GM12878 (cell line): ENCODE results near the gene NFATC3. TPM values are rescaled to one million over a fixed set of nuclear protein-coding genes. Genes with fewer than 3 reads are reported as not detected.

Experiments used
- ATAC-seq: fragments of 200-7000 bp; cut with Tn5 transposase; 3 replicates; pipeline ENCODE4 v1.9.1; 2020; ENCODE audit warnings: mild to moderate bottlenecking, moderate library complexity
- BruUV-seq: library from RNA; stranded (reverse); fragments of 400-500 nt; replicated peaks from 2 replicates; lab custom pipeline; 2021; lab: Mats Ljungman, UMichigan
- CTCF ChIA-PET: fragments of 300-600 bp; sonication (Branson Sonifier 250); formaldehyde crosslinking; extraction: SDS; loops from one replicate; lab custom pipeline; 2021; ENCODE audit warnings: inconsistent platforms; lab: Yijun Ruan, JAX
- POLR2A ChIA-PET: fragments of 350-600 bp; formaldehyde crosslinking; extraction: SDS; loops from one replicate; lab custom pipeline; 2021; ENCODE audit warnings: inconsistent platforms; lab: Charles Lee
- RAD21 ChIA-PET: fragments of 300-600 bp; sonication (Branson Sonifier 250); formaldehyde crosslinking; loops from one replicate; lab custom pipeline; 2023; ENCODE audit warnings: antibody characterized with exemption; ENCODE audit not compliant: unreplicated experiment; lab: Charles Lee
- SMC1A ChIA-PET: fragments of 300-600 bp; sonication (Branson Sonifier 250); formaldehyde crosslinking; loops from one replicate; lab custom pipeline; 2023; ENCODE audit not compliant: unreplicated experiment, uncharacterized antibody; lab: Charles Lee
- DNase-seq: peaks from one replicate; pipeline ENCODE4 v3.0.0-alpha.2; 2011; ENCODE audit warnings: low read depth, low spot score
- FAIRE-seq: peaks from 3 replicates; lab custom pipeline; 2011; peaks lifted over from hg19 to GRCh38; lab: Jason Lieb, UNC
- H2AFZ ChIP-seq: 2 replicates; pipeline ENCODE4 v1.6.0; 2011; ENCODE audit warnings: low read depth, low read length, control low read depth; ENCODE audit not compliant: control insufficient read depth
- H3K27ac ChIP-seq: 2 replicates; pipeline ENCODE4 v1.5.1; 2011; ENCODE audit warnings: control low read depth; ENCODE audit not compliant: control insufficient read depth, insufficient read depth
- H3K27me3 ChIP-seq, 2 experiments: replicated peaks in 1 of 2; 2 replicates each; pipeline versions ENCODE4 v1.6.0 to v1.6.1; 2011; ENCODE audit warnings: low read length in 1 of 2; ENCODE audit not compliant: control insufficient read depth in 2 of 2, insufficient read depth in 2 of 2
- H3K36me3 ChIP-seq, 2 experiments: 2 replicates each; pipeline ENCODE4 v1.5.1; 2011; ENCODE audit warnings: low read length in 1 of 2; ENCODE audit not compliant: control insufficient read depth in 2 of 2, insufficient read depth in 2 of 2
- H3K4me1 ChIP-seq: 2 replicates; pipeline ENCODE4 v1.6.1; 2011; ENCODE audit warnings: mild to moderate bottlenecking, low read length, moderate library complexity, mixed read lengths; ENCODE audit not compliant: control insufficient read depth, insufficient read depth
- H3K4me2 ChIP-seq: 2 replicates; pipeline ENCODE4 v1.6.0; 2011; ENCODE audit warnings: control low read depth; ENCODE audit not compliant: control insufficient read depth, insufficient read depth
- H3K4me3 ChIP-seq: fragments of 200-600 bp; sonication (generic); 2 replicates; pipeline ENCODE4 v1.5.1; 2016
- H3K79me2 ChIP-seq: 2 replicates; pipeline ENCODE4 v1.6.0; 2011; ENCODE audit warnings: low read length; ENCODE audit not compliant: control insufficient read depth, insufficient read depth
- H3K9ac ChIP-seq: 2 replicates; pipeline ENCODE4 v1.8.0; 2011; ENCODE audit warnings: low read length, control low read depth, mixed read lengths; ENCODE audit not compliant: control insufficient read depth, insufficient read depth
- H3K9me3 ChIP-seq: replicated peaks from 3 replicates; pipeline ENCODE4 v1.5.1; 2011; ENCODE audit warnings: mild to moderate bottlenecking, low read length; ENCODE audit not compliant: control insufficient read depth, insufficient read depth
- H4K20me1 ChIP-seq: 2 replicates; pipeline ENCODE4 v1.6.0; 2011; ENCODE audit not compliant: control insufficient read depth, insufficient read depth
- WGBS: methylation state at CpG from one replicate; pipeline ENCODE4 v1.1.6; 2016; ENCODE audit warnings: low lambda C conversion rate; ENCODE audit not compliant: insufficient replicate concordance, insufficient coverage; ENCODE audit errors: missing lambda C conversion rate; 5-methylcytosine and 5-hydroxymethylcytosine counted together
- in situ Hi-C: fragments of 300-500 bp; cut with MboI; formaldehyde crosslinking; loops from 9 replicates; pipeline ENCODE4 v1.14.3; 2018; ENCODE audit warnings: mixed read lengths
- intact Hi-C: fragments of 100-400 bp; cut with micrococcal nuclease; formaldehyde crosslinking; loops from one replicate; pipeline ENCODE4 v1.14.2; 2022; ENCODE audit not compliant: unreplicated experiment
- polyA plus RNA-seq, 11 experiments: library from polyadenylated mRNA; depleted of rRNA in 4 of 11; unstranded in 6 of 11; stranded (reverse) in 5 of 11; fragments of >200 nt; fragmentation: Nextera tagmentation in 4 of 11; fragmentation: Illumina TruSeq in 1 of 11; extraction: Ambion mirVana in 4 of 11; extraction: Trizol in 1 of 11; gene quantifications; 1 replicate in 1 of 11; 2 replicates in 10 of 11; pipeline versions ENCODE4 v1.2.1 to v1.2.3, GENCODE V29; 2011 to 2016; ENCODE audit warnings: inconsistent platforms in 2 of 11, missing spikeins in 2 of 11, low read depth in 1 of 11
- total RNA-seq, 4 experiments: library from RNA; depleted of rRNA in 3 of 4; stranded (reverse); fragments of >200 nt in 3 of 4; fragmentation: Illumina TruSeq in 1 of 4; extraction: Trizol in 1 of 4; gene quantifications; 2 replicates each; pipeline versions ENCODE4 v1.2.1 to v1.2.3, GENCODE V29; 2013 to 2021
- TF ChIP-seq, protein P1 (sequence below): fragments of 450-650 bp; IDR thresholded peaks from 2 replicates; pipeline ENCODE4 v1.6.1; 2017; ENCODE audit warnings: mild to moderate bottlenecking, low read depth, inconsistent platforms; ENCODE audit not compliant: poor library complexity, severe bottlenecking

Gene NFATC3
- total and polyA plus RNA-seq, 10 of the 15 experiments (the other 5 are each of a cell fraction or from before 2014, with no cell fraction given) = 4.2 to 37.6 (median 24.9) TPM

DNA sequence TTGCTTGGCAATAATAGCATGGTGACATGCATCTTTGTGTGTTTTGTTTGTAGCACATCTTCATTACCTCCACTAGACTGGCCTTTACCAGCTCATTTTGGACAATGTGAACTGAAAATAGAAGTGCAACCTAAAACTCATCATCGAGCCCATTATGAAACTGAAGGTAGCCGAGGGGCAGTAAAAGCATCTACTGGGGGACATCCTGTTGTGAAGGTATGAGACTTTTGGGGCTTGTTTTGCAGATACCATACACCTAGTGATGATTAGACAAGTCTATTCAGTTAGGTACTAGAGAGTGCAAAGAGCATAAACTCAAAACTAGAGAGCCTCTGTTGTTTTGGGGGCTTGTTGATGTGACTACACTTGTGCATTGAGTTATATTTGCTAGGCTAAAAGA is 41.2 kb downstream of the NFATC3 start:
- TF ChIP-seq, protein P1, sequence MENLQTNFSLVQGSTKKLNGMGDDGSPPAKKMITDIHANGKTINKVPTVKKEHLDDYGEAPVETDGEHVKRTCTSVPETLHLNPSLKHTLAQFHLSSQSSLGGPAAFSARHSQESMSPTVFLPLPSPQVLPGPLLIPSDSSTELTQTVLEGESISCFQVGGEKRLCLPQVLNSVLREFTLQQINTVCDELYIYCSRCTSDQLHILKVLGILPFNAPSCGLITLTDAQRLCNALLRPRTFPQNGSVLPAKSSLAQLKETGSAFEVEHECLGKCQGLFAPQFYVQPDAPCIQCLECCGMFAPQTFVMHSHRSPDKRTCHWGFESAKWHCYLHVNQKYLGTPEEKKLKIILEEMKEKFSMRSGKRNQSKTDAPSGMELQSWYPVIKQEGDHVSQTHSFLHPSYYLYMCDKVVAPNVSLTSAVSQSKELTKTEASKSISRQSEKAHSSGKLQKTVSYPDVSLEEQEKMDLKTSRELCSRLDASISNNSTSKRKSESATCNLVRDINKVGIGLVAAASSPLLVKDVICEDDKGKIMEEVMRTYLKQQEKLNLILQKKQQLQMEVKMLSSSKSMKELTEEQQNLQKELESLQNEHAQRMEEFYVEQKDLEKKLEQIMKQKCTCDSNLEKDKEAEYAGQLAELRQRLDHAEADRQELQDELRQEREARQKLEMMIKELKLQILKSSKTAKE = no peak
- Histone ChIP-seq H3K4me2 (peak overlapping the region; percentile 39), H3K27ac (no peak overlapping the region), H2AFZ (no peak overlapping the region), H3K79me2 (peaks cover 23% of the 10 kb centered on the region), H3K4me1 (peaks cover 7% of the 10 kb centered on the region; the same call in 1 of the 2 replicates), H3K9me3 (no peaks in the 10 kb centered on the region), H4K20me1 (no peaks in the 10 kb centered on the region), H3K4me3 (no peak overlapping the region), H3K27me3 (no peaks in the 10 kb centered on the region), H3K9ac (no peak overlapping the region), H3K36me3 (peaks cover 0 to 3% of the 10 kb centered on the region in 2 experiments; a peak in 2 of 4 replicates)
- ChIA-PET RAD21 (no interaction called here), SMC1A (no interaction called here), POLR2A (no interaction called here), CTCF (interaction anchor here (0.6 to 1.0 kb wide), 2 partner anchors 32 to 85 kb away, joined by 3 read pairs; no protein-coding TSS in a partner anchor)
- in situ Hi-C loops (no loop called here), intact Hi-C loops (loop anchor here (5.0 kb wide), 1 partner anchor 39 kb away; the partner anchor contains the start of gene NFATC3)
- DNase-seq (peak; percentile 17), FAIRE-seq (peak; percentile 74), ATAC-seq (peak; percentile 89)
- no TSS peak for BruUV-seq
- WGBS = 0% methylated on average over 2 of the region's 2 CpGs
